ENCODE data around the gene NKD1. TPM values are rescaled to one million over a fixed set of nuclear protein-coding genes. Genes with fewer than 3 reads are reported as not detected.

NKD1 gene
- total RNA-seq, 1 donor, result not detected

DNA sequence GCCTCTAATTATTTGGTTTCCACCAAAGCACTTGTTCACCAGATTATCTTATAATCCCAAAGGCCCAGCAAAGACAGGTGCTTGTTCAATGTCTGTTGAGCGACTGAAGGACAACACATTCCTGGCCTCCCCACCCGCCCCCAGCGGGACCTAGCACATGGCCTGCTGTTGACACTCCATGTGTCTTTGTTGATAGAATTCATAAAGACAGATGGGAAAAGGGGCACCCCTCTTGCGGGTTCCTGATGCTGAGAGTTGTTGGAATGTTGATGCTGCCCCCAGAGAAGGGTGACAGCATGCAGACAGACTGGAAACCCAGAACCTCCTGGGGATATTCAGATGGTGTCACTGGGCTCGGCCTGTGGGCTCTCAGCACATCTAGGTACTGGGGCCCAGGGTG, 96.0 kb downstream of the NKD1 start:
- no peak for DNase-seq (ENCODE audit: low read depth)
- no peak overlapping the region for H3K4me3 ChIP-seq (ENCODE audit: low read depth, low read length)
- TF ChIP-seq, protein P1, sequence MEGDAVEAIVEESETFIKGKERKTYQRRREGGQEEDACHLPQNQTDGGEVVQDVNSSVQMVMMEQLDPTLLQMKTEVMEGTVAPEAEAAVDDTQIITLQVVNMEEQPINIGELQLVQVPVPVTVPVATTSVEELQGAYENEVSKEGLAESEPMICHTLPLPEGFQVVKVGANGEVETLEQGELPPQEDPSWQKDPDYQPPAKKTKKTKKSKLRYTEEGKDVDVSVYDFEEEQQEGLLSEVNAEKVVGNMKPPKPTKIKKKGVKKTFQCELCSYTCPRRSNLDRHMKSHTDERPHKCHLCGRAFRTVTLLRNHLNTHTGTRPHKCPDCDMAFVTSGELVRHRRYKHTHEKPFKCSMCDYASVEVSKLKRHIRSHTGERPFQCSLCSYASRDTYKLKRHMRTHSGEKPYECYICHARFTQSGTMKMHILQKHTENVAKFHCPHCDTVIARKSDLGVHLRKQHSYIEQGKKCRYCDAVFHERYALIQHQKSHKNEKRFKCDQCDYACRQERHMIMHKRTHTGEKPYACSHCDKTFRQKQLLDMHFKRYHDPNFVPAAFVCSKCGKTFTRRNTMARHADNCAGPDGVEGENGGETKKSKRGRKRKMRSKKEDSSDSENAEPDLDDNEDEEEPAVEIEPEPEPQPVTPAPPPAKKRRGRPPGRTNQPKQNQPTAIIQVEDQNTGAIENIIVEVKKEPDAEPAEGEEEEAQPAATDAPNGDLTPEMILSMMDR (IDR thresholded peaks at IDR 0.05; ENCODE audit: insufficient read depth, low read depth, low read length), result no peak

DNA sequence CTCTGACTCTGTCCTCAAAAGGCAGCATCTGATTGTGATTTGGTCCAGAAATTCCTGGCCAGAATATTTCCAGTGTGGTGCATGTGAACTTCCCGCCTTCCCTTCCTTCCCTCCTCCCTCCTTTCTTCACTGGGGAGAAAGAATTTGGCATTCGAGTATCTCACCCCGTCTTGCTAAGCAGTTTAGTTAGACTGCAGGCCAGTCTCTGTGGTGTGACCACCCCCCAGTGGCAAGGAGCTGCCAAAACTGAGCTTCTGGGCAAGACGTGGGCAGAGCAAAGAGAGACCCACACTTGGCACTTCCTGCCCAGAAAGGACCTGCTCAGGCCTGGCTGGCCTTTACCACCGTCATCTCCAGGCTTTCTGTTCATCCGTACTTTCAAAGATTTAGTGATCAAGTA, 96.5 kb downstream of the NKD1 start:
- TF ChIP-seq, protein P1 (IDR thresholded peaks at IDR 0.05; ENCODE audit: insufficient read depth, low read depth, low read length), result peak; percentile 31
- DNase-seq (ENCODE audit: low read depth), result peak; percentile 15
- H3K4me3 ChIP-seq (ENCODE audit: low read depth, low read length), result no peak overlapping the region

DNA sequence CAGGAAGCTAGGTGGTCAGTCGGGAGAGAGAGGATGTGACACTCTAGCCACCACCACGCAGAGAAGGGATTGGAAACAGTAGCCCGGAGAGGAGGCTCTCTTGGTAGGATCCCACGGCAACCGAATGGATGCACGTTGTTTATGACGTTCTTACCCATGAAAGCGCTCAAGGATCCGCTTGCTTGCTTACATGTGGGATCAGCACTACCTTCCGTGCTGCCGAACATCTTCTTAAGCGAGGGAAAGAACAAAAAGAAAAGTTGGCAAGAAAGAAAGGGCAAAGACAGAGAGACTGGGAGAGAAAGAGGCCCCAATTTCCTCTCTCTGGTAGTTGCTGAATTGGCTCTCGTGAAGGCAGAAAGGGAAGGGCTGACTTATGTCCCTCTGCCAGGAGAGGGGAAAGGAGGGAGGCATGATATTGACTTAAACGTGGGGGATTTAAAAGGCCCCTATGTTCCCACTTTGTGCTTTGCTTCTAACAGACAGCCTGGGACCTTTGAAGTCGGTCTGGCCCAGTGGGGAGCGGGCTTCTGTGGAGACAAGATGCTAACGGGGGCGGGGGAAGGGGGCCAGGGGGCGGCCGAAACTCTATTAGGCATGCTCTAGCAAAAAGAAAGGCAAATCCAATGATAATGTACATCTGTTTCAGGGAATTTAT, 97.5 kb downstream of the NKD1 start:
- TF ChIP-seq, protein P1 (IDR thresholded peaks at IDR 0.05; ENCODE audit: insufficient read depth, low read depth, low read length), result no peak
- H3K4me3 ChIP-seq (ENCODE audit: low read depth, low read length), result no peak overlapping the region
- no peak for DNase-seq (ENCODE audit: low read depth)

DNA sequence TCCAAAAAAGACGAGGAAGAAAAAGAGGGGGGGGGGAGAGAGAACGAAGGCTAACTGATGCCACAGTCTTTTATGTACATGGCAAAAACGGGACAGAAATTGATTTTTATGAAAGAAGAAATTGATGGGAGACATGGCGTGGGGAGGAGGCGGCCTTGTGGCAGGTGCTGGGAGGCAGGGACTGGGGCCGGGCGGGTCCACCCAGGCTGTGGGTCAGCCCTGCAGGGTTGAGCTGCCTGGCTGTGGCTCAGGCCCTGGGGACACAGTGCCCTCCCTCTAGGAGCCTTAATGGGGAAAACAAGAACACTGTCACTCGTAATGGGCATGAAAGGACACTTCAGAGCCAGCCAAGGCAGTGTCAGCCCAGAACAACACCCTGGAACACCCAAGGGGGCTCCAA, 98.1 kb downstream of the NKD1 start:
- no peak overlapping the region for H3K4me3 ChIP-seq (ENCODE audit: low read depth, low read length)
- TF ChIP-seq, protein P1 (IDR thresholded peaks at IDR 0.05; ENCODE audit: insufficient read depth, low read depth, low read length), result no peak
- DNase-seq (ENCODE audit: low read depth), result no peak

DNA sequence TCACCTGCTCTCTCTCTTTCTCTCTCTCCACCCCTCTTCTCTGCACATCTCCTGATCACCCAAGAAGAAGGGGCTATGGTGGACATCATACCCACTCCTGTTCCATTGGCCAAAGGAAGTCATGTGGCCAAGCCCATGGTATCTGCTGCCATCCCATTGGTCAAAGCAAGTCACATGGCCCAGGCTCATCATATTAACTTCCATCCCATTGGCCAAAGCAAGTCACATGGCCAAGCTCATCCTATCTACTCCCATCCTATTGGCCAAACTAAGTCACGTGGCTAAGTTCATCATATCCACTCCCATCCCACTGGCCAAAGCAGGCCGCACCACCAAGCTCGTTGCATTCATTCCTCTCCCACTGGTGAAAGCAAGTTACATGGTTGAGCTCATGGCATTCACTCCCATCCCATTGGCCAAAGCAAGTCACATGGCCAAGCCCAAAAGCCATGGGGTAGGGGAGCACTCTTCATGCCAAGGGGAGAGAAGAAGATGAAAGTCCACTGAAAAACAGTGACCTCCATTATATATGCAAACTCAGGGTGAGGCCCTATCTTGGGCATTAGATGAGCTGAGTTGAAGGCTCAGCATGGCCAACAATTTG, 103.7 kb downstream of the NKD1 start:
- no peak overlapping the region for H3K4me3 ChIP-seq (ENCODE audit: low read depth, low read length)
- DNase-seq (ENCODE audit: low read depth), result no peak
- TF ChIP-seq, protein P1 (IDR thresholded peaks at IDR 0.05; ENCODE audit: insufficient read depth, low read depth, low read length), result no peak

DNA sequence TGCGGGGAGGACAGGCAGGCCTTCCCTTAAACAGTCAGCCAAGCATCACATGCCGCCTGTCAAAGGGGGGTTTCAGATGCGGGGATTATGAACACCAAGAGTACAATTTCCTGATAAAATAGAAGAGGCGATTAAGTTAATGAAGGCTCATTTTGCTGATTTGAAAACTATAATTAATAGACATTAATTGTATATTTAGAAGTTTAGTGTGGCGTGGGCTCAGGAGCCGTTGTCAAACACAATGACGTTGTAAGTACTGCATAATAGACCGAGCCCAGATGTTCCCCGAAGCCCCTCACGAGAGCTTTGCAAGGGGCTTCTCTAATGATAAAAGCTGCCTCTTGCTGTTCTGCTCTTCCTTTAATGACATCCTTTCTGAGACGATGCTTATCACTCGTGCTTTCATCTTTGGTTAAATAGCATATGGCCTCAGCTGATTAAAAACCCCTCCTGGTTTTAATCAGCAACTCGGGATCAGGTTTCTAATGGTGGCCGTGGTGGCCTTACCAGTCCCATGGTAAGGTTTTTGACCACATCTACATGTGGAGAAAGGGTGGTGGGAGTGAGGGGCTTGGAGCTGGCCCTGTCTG, 104.7 kb downstream of the NKD1 start:
- no peak overlapping the region for H3K4me3 ChIP-seq (ENCODE audit: low read depth, low read length)
- DNase-seq (ENCODE audit: low read depth), result no peak
- TF ChIP-seq, protein P1 (IDR thresholded peaks at IDR 0.05; ENCODE audit: insufficient read depth, low read depth, low read length), result no peak

Measured in fibroblast of villous mesenchyme (primary cell).